DND-41 (cell line): Measurements from ENCODE around the gene COL6A3.

ENCODE experiments used
- CTCF ChIP-seq: IDR thresholded peaks from 2 replicates; pipeline ENCODE4 v1.5.1; 2012; ENCODE audit warnings: borderline replicate concordance, low read length, moderate library complexity, mild to moderate bottlenecking; ENCODE audit not compliant: poor library complexity, severe bottlenecking; ENCODE audit errors: extremely low read depth
- EZH2 ChIP-seq: IDR thresholded peaks from 3 replicates; pipeline ENCODE4 v1.6.1; 2012; ENCODE audit warnings: borderline replicate concordance, low read depth, mild to moderate bottlenecking, moderate library complexity, low read length, inconsistent platforms; ENCODE audit not compliant: severe bottlenecking

DNA sequence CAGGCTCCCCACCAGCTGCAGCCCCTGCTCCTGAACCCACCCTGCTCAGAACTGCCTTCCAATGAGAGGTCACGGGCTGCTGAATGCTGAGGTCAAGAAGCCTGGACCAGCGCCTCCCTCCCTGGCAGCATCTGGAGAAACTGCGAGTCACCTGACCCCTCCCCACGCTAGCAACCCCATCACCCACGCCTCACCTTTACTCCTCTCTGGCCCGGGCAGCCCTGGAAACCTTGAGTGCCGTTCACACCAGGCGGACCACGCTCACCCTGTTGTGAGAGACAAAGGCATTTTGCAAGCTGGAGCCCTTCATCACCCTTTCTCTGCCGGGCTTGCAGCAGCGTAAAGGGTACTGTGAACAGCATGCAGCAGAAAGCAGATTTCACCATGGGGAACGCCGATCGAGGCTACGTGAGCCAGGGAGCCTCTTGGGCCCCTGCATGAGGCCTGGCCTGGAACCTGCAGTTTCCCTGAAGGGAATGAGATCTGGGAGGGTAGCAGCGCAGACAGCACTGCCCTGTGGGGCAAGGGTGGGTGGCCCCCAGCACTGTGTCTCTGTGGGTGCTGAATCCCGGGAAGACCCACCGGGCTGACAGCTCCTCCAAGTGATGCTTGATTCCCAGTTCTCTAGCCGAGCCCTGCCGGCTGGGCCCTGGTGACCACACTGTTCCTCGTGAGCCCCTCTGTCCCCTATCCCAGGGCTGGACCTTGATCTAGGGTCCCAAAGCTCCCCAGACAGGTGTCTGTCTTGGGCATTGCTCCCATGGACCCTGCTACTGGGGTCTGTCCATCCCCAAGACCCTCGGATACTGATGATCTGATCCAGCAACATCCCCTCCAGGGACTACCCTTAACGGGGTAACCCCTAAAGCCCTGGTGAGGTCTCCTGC, 53.8 kb downstream of the COL6A3 start:
- TF ChIP-seq CTCF (no peak), EZH2 (no peak)
